IPS-11a (cell line): ENCODE results near the gene AMBRA1.
"Not testable (repeated sequence)": the region's sequence is repeated elsewhere in the genome, so short reads cannot be mapped to it uniquely, and the experiment has no call there.

Source experiments
- H3K4me3 ChIP-seq: one replicate; pipeline ENCODE4 v1.5.1; 2013; ENCODE audit warnings: low read depth, low read length, control low read depth

Gene AMBRA1

GRCh38 chr11:46375392-46376101 is 218.3 kb downstream of the AMBRA1 start:
- H3K4me3 ChIP-seq: no peak overlapping the region

DNA sequence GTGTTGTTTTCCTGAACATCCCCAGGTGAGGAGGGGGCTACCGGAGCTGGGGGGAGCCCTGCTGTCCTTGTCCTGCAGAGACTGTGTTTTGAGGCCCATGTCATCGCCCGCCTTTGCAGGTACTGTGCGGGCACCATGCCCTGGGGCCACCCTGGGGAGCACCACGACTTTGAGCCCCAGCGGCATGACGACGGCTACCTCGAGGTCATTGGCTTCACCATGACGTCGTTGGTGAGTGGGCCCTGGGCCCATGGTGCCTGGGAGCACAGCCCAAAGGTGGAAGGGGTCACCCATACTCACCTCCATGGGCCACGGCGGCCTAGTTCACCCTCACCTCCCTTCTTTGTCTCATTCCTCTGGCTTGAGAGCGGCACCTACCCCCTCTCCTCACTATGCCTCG is 219.0 kb downstream of the AMBRA1 start:
- no peak overlapping the region for H3K4me3 ChIP-seq

DNA sequence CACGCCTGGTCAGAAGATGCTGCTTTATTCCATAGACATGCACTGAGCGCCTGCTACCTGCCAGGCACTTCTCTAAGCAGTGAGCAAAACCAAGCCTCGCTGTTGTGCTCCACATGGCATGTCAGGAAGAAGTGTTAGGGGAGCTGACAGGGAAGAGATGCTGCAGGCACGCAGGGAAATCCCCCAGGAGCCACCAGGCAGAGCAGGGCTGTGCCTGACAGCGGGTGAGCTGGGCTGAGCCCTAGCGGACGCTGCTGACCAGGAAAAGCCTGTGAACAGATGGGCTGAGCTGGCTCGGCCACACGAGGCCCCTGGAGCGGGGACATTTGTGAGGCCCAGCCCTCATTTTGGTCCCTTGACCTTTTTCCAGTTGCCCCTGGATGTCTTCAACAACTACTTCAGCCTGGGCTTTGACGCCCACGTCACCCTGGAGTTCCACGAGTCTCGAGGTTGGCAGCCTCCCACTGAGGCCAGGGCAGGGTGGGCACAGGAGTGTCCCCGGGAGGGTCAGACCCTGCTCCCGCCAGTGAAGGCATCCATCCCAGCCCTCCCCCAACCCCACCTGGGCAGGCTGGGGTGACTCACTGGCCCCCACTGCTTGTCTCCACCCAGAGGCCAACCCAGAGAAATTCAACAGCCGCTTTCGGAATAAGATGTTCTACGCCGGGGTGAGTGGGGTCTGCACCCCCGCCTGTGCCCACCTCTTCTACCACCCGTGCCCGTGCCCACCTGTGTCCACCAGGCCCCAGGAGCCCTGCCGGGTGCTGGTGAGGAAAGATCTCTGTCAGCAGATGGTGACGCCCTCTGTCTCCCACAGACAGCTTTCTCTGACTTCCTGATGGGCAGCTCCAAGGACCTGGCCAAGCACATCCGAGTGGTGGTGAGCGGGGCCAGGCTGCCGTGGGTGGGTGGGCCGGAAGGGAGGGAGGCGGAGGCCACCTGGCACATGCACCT is 219.8 kb downstream of the AMBRA1 start:
- no peak overlapping the region for H3K4me3 ChIP-seq

DNA sequence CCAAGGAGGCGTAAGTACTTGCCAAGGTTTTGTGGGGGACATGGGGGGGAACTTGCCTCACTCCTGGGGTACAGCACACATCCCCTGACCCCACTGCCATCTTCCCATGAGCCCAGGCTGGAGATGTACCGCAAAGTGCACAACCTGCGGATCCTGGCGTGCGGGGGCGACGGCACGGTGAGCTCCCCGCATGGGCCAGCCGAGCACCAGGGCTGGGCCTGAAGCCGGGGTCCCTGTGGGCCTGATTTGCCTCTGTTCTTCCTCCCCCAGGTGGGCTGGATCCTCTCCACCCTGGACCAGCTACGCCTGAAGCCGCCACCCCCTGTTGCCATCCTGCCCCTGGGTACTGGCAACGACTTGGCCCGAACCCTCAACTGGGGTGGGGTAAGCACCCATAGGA is 221.3 kb downstream of the AMBRA1 start:
- not testable (repeated sequence) for H3K4me3 ChIP-seq

DNA sequence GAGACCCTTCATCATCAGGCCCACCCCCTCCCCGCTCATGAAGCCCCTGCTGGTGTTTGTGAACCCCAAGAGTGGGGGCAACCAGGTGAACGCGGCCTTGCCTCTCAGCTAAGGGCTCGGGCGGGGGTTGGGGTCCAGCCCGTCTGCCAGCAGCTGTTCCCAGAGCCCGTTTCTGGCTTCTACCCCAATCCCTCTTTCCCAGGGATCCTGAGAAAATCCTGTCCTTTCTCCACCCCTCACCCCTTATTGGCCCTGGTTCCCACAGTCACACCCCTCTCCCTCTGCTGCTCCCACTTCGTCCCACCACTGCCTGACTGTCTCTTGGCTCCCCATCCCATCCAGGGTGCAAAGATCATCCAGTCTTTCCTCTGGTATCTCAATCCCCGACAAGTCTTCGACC is 221.7 kb downstream of the AMBRA1 start:
- H3K4me3 ChIP-seq: no peak overlapping the region

GRCh38 chr11:46371262-46371661 is 222.6 kb downstream of the AMBRA1 start:
- not testable (repeated sequence) for H3K4me3 ChIP-seq

DNA sequence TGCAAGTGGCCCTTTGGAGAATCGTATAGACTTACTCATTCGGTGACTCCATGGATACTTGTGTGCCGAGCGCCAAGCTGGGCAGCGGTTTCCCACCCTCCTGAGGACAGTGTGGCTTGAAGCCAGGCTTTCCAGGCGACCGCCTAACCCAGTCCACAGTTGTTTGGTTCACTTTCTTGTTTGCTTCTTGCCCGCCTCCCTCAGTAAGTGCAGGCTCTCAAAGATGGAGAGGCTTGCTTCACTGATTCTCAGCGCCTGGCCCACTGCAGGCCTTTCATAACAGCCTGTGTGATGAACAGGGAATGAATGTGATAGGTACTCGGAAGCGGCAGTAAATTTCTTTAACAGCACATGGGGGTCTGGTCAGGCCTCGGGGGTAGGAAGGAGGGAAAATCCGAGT is 223.6 kb downstream of the AMBRA1 start:
- no peak overlapping the region for H3K4me3 ChIP-seq

DNA sequence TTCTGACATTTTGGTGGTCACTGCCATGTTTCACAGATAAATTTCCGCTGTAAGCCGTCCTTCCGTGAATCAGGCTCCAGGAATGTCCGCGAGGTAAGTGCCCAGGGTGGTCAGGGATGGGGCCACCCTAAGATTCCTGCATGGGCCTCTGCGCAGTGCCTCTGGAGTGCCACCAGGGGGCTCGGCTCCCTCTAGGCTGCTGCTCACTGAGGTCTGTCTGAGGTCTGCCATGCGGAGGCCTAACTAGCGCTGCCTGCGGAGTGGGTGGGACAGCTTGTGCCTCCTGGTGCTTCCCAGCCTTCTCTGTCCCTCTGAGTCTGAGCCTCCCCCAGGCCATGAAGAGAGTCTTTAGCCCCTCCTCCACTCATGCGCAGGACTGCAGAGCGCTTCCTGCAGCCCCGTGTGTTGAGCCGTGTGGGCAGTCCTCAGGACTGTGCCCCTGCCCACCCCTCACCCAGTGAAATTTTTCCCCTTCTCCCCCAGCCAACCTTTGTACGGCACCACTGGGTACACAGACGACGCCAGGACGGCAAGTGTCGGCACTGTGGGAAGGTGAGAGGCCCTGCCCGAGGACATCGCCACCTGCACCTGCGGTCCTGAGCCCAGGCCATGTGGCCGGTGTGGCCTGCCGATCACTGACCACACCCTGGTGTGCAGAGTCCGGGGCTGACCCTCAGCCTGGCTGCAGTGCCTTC is 224.2 kb downstream of the AMBRA1 start:
- H3K4me3 ChIP-seq: no peak overlapping the region

DNA sequence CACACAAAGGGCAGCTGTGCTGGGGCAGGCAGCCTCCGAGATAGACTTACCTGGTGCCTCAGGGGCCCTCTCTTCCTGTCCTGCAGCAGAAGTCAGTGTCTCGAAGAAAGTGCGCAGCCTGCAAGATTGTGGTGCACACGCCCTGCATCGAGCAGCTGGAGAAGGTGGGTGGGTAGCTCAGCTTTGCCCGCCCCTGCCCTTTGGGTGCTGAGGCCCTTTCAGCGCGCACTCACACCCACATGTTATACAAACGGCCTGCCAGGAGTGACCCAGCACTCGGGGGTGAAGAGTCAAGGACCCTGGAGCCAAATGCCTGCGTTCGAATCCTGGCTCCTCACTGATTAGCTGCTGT is 225.9 kb downstream of the AMBRA1 start:
- no peak overlapping the region for H3K4me3 ChIP-seq

DNA sequence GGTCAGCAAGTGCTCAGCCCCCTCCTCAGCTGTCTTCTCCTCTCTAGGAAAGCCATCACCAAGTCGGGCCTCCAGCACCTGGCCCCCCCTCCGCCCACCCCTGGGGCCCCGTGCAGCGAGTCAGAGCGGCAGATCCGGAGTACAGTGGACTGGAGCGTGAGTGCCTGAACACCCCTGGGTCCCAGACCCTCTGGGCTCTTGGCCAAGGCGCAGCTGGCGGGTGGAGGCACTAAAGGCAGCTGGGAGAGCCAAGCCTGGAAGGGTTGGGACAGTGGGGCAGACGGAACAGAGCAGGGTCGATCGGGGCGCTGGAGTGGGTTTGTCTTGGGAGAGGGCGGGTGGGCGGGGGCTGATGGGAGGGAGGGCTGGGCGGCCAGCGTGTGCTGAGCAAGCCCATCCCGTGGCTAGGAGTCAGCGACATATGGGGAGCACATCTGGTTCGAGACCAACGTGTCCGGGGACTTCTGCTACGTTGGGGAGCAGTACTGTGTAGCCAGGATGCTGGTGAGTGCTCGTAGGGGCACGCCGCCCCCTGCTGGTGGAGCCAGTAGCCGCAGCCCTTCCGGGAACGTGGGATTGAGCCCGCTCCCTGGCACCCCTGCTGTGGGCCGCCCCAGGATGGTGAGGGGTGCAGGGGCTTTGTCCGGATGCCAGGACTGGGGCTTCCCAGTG is 226.4 kb downstream of the AMBRA1 start:
- H3K4me3 ChIP-seq: no peak overlapping the region

- H3K4me3 ChIP-seq: no peak overlapping the region
Measured at GRCh38 chr11:46366661-46367161, 227.1 kb downstream of the AMBRA1 start.

GRCh38 chr11:46366260-46366659 is 227.6 kb downstream of the AMBRA1 start:
- H3K4me3 ChIP-seq: no peak overlapping the region

DNA sequence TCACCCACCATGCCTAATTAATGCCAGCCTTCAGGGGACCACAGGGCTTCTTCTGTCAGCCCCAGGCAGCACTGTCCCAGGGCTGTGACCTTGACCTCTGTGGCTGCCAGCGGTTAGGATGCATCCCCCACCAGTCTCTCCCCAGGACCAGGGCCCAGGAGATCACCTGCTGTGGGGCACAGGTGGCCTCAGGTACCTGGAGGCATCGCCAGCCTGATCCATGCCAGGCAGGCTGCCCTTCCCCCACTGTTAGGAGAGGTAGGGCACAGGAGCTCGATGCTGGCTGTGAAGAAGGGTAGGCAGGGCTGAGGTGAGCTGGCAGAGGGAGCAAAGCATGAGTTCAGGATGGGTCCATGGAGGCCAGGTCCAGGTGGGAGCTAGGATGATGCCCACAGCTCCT is 229.0 kb downstream of the AMBRA1 start:
- no peak overlapping the region for H3K4me3 ChIP-seq

GRCh38 chr11:46364056-46364455 is 229.8 kb downstream of the AMBRA1 start:
- no peak overlapping the region for H3K4me3 ChIP-seq

- no peak overlapping the region for H3K4me3 ChIP-seq
Measured at GRCh38 chr11:46363455-46364005, 230.3 kb downstream of the AMBRA1 start.

DNA sequence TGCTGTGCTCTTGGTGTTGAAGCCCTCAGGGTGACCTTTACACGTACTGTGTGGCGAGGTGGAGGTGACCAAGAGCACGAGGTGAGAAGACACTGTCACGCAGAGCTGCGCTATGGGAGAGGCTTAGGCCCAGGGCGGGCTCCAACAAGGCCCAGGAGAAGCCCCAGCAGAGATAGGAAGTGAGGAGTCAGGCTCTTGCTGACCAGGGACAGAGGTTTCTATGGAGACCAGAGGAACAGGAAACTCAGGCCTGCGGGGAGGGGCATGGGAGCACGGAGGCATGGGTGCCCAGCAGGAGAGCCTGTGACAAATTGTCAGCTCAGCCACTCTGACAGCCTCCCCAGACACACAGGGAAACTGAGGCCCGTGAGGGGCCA is 230.8 kb downstream of the AMBRA1 start:
- no peak overlapping the region for H3K4me3 ChIP-seq

GRCh38 chr11:46362156-46363030 is 231.4 kb downstream of the AMBRA1 start:
- no peak overlapping the region for H3K4me3 ChIP-seq

DNA sequence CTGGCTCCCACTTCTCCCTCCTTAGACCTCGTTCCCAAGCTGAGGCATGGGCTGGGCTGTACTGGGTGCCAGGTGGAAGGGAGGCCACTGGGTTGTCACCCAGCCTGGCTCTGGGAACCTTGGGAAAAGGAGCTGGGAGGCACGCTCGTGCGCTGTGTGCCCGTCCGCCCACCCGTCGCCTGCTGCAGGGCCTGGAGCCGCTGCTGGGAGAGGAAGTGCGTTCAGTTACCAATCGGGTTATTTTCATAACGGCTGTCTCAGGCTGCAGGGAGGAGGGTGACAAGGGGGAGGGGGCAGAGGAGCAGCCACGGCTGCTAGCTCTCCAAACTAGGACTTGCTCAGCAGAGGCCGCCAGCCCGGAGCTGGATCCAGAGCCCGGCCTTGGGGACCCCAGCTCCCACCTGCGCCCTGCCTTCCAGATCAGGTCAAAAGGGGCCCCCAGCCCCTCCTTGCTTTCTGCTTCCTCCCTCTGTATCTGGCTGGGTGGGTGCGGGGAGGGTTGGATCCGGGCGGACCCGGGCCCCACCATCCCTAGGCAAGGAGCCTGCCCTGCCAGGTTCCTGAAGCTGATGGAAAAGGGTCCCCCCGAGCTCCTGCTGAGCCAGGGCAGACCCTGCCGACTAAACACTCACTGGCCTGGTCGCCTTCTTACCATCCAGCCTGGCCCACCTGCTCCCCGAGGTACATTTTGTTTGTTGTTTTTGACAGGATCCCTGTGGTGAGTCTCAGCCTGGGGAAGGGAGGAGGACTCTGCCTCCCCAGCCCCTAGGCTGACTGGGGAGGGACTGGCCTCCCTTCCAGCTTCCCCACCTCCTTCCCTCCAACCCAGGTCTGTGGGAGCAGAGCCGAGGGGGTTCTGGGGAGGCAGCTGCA is 232.3 kb downstream of the AMBRA1 start:
- no peak overlapping the region for H3K4me3 ChIP-seq

DNA sequence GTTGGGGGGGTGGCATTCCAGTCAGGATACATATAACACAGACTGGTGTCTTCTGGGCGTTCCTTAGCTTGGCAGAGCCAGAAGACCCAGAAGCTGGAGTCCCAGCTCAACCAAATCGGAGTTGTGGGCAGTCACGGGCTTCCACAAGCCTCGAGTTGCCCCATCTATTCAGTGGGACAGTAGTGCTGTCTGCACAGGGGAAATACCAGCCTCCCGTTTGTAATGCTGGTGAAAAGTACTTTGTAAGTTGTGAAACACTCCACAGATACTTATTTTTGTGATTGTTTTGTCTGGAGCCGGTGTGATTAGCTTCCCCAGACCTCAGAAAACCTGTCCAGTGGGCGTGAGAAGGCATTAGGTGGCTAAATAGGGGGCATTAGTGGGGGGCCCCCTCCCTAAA is 232.9 kb downstream of the AMBRA1 start:
- no peak overlapping the region for H3K4me3 ChIP-seq
